ENCODE results near the gene AKR1B1. TPM values are rescaled to one million over a fixed set of nuclear protein-coding genes. Genes with fewer than 3 reads are reported as not detected.

Gene AKR1B1
- polyA plus RNA-seq, 2 of the 4 experiments (the other 2 are of a cell fraction): 1,636 to 6,205 TPM

DNA sequence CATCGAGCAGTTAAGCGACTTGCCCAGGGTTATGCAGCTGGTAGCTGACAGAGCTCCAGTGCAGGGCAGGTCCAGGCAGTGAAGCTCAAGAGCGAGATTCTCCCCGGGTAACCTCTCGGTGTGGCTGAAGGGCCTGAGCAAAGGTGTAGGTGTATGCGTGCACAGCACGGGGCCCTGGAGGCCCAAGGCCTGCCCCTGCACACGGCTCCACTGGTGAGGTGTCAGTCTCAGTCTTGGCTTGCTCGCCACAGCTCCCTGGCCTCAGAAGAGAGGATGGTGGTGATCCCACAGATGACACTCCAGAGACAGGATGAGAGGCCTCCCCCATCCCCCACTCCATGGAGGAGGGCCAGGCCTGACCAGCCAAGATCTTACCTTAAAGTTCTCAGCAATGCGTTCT, 12.0 kb downstream of the AKR1B1 start:
- no peak for TF ChIP-seq PHF8 (IDR thresholded peaks at IDR 0.05; ENCODE audit: borderline replicate concordance, low read depth)
- TF ChIP-seq FOSL2 (IDR thresholded peaks at IDR 0.05): no peak
- TF ChIP-seq FOSL2 (CRISPR knock-in tag; IDR thresholded peaks at IDR 0.05): no peak
- TF ChIP-seq BHLHE40 (IDR thresholded peaks at IDR 0.05; ENCODE audit: low read depth, low read length): no peak
- no peak for TF ChIP-seq KDM1A (IDR thresholded peaks at IDR 0.05; ENCODE audit: low read depth)
- TF ChIP-seq ZSCAN20 (CRISPR knock-in tag; IDR thresholded peaks at IDR 0.05): no peak
- no peak for TF ChIP-seq HOXB5 (CRISPR knock-in tag; IDR thresholded peaks at IDR 0.05)
- TF ChIP-seq, protein P1, sequence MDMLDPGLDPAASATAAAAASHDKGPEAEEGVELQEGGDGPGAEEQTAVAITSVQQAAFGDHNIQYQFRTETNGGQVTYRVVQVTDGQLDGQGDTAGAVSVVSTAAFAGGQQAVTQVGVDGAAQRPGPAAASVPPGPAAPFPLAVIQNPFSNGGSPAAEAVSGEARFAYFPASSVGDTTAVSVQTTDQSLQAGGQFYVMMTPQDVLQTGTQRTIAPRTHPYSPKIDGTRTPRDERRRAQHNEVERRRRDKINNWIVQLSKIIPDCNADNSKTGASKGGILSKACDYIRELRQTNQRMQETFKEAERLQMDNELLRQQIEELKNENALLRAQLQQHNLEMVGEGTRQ (IDR thresholded peaks at IDR 0.05): no peak
- TF ChIP-seq, protein P2, sequence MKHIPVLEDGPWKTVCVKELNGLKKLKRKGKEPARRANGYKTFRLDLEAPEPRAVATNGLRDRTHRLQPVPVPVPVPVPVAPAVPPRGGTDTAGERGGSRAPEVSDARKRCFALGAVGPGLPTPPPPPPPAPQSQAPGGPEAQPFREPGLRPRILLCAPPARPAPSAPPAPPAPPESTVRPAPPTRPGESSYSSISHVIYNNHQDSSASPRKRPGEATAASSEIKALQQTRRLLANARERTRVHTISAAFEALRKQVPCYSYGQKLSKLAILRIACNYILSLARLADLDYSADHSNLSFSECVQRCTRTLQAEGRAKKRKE (CRISPR knock-in tag; IDR thresholded peaks at IDR 0.05; ENCODE audit: low read depth): no peak
- Histone ChIP-seq H3K27ac (peak overlapping the region; percentile 94 to 95), H3K9me3 (no peaks in the 10 kb centered on the region), H3K4me3 (no peak overlapping the region), H3K4me2 (no peak overlapping the region; the same call in 2 of the 3 replicates), H3K4me1 (peaks cover 78% of the 10 kb centered on the region)
- CTCF ChIA-PET: interaction anchor here (0.8 to 27.7 kb wide), 11 partner anchors 9 to 161 kb away, joined by 3 to 486 read pairs (median 6); partner anchors contain the start of gene AKR1B1
- DNase-seq (ENCODE audit: low read depth in 1 of 2, low spot score in 1 of 2) (no peak), FAIRE-seq (no peak), ATAC-seq (no peak)
- 93% methylated on average over 10 of the region's 10 CpGs for WGBS (ENCODE audit: missing lambda C conversion rate)
- POLR2A ChIA-PET: interaction anchor here (1.1 to 1.6 kb wide), 2 partner anchors 12 to 15 kb away, joined by 5 read pairs; no protein-coding TSS in a partner anchor

DNA sequence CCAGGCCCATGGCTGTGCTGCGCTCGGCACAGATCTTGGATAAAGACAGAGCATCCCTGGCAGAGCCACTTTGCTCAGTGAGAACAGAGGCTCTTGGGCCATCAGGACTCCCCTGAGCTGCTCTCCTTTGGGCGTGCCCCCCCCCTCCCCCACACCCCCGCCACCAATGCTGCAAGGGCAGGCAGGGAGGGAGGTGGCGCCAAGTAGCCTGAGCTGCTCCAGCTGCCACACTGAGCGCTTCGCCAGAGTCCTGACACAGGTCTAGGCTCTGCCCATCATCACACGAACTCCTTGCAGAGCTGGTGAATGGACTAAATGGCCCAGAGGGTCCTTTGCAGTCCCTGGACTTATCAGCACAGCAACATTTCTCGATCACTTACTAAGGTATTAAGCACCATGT, 12.5 kb downstream of the AKR1B1 start:
- ATAC-seq (no peak), FAIRE-seq (no peak), DNase-seq (ENCODE audit: low read depth in 1 of 2, low spot score in 1 of 2) (no peak)
- Histone ChIP-seq H3K4me2 (no peak overlapping the region), H3K4me3 (no peak overlapping the region), H3K27ac (peak overlapping the region; percentile 94 to 95), H3K9me3 (no peaks in the 10 kb centered on the region), H3K4me1 (peaks cover 73% of the 10 kb centered on the region)
- ChIA-PET CTCF (interaction anchor here (0.7 to 27.7 kb wide), 12 partner anchors 8 to 101 kb away, joined by 3 to 486 read pairs (median 6); partner anchors contain the start of gene AKR1B1), POLR2A (interaction anchor here (1.1 to 1.6 kb wide), 2 partner anchors 11 to 14 kb away, joined by 5 read pairs; no protein-coding TSS in a partner anchor)
- WGBS (ENCODE audit: missing lambda C conversion rate): 82% methylated on average over 9 of the region's 9 CpGs
- no peak for TF ChIP-seq CHD4 (IDR thresholded peaks at IDR 0.05; ENCODE audit: borderline replicate concordance)
- no peak for TF ChIP-seq TFCP2L1 (CRISPR knock-in tag; IDR thresholded peaks at IDR 0.05)
- TF ChIP-seq ZSCAN20 (CRISPR knock-in tag; IDR thresholded peaks at IDR 0.05): no peak
- no peak for TF ChIP-seq POLR2A (IDR thresholded peaks at IDR 0.05; ENCODE audit: low read length)
- no peak for TF ChIP-seq POLR2AphosphoS2 (conservative IDR thresholded peaks at IDR 0.05; ENCODE audit: low read length)
- TF ChIP-seq, protein P1 (IDR thresholded peaks at IDR 0.05): no peak
- TF ChIP-seq MYC (IDR thresholded peaks at IDR 0.05; ENCODE audit: borderline replicate concordance, low read length): no peak
- TF ChIP-seq NFE2L2 (conservative IDR thresholded peaks at IDR 0.05; ENCODE audit: low read length): no peak
- no peak for TF ChIP-seq FOXS1 (CRISPR knock-in tag; IDR thresholded peaks at IDR 0.05)
- TF ChIP-seq, protein P3, sequence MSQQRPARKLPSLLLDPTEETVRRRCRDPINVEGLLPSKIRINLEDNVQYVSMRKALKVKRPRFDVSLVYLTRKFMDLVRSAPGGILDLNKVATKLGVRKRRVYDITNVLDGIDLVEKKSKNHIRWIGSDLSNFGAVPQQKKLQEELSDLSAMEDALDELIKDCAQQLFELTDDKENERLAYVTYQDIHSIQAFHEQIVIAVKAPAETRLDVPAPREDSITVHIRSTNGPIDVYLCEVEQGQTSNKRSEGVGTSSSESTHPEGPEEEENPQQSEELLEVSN (IDR thresholded peaks at IDR 0.05; ENCODE audit: borderline replicate concordance, low read depth): no peak
- TF ChIP-seq, protein P4, sequence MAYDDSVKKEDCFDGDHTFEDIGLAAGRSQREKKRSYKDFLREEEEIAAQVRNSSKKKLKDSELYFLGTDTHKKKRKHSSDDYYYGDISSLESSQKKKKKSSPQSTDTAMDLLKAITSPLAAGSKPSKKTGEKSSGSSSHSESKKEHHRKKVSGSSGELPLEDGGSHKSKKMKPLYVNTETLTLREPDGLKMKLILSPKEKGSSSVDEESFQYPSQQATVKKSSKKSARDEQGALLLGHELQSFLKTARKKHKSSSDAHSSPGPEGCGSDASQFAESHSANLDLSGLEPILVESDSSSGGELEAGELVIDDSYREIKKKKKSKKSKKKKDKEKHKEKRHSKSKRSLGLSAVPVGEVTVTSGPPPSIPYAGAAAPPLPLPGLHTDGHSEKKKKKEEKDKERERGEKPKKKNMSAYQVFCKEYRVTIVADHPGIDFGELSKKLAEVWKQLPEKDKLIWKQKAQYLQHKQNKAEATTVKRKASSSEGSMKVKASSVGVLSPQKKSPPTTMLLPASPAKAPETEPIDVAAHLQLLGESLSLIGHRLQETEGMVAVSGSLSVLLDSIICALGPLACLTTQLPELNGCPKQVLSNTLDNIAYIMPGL (CRISPR knock-in tag; IDR thresholded peaks at IDR 0.05; ENCODE audit: borderline replicate concordance): no peak

All from A549 (cell line).